HG02759 (cell line): ENCODE measurements around the gene TRPC4.
"Not testable (repeated sequence)": the region's sequence is repeated elsewhere in the genome, so short reads cannot be mapped to it uniquely, and the experiment has no call there.

Experiments used
- ATAC-seq: cut with Tn5 transposase; IDR thresholded peaks from one replicate; pipeline ENCODE4 v1.9.1; 2021; ENCODE audit warnings: mild to moderate bottlenecking, moderate library complexity; ENCODE audit not compliant: unreplicated experiment

The TRPC4 gene

DNA sequence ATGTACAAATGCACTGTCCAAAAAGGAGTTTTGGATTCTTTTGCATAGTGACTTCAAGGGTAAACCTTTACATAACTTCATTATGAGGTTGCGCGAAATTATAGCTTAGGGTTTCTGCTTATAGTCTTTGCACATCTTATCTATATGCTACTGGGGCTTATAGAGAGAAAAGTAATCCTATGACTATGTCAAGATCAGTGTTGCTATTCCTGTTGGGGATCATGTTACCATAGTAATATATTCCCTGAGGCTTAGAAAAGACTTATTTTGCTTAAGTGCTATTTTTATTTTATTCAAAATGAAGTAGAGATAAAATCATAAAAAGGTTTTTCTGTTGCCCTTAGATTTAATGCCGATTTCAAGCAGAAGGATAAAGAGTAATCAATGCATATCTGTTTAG lies 256.3 kb downstream of the TRPC4 start:
- no peak for ATAC-seq

DNA sequence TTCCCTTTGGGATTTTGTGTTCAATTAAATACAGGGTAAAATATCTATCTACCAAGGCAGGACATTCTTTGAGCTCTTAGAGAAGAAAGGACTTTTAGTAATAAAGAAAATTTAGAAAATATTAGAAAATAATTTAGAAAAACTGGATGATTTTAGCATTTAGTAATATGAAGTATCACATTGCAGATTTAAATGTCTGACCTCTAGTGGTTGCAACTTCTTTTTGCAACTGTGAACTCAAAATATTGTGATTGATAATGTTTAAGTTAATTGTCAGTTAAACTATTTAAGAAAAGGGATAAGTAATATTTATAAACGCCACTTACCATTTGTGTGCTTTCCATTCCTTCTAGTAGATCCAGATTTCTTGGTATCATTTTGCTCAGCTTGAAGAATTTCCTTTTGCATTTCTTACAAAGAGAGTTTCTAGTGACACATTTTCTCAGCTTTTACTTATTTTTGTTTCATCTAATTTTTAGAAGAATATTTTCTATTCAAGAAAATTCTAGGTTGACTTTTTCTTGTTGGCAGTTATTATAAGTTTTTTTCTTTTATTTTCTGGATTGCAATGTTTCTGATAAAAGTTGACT lies 260.7 kb downstream of the TRPC4 start:
- no peak for ATAC-seq

DNA sequence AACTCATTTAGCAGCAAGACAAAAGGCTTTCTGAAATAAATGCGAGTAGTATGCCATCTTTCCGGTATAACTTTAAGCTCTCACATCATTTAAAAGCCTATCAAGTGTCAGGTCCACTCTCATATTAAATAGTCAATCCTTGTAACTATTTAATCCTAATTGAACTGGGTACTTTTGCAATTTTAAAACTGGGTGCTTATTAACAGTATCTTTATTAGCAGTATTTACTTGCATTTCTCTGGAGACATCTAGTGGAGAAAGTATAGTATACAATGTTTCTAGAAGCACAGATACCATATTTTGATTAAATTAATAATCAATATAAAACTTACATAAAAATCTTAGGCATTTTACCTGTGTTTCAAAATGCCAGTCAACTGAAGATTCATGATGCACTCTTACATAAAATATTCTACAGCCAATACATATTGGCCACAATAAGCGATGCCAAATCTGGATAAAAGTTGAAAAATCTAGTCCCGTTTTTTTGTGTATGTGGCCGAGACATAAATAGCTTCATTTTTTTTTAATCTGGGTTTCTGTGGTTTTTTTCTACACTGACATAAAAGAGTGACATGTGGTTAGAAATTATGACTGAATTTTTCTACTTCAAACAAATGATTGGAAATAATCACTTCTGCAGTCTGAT lies 266.7 kb downstream of the TRPC4 start:
- no peak for ATAC-seq

DNA sequence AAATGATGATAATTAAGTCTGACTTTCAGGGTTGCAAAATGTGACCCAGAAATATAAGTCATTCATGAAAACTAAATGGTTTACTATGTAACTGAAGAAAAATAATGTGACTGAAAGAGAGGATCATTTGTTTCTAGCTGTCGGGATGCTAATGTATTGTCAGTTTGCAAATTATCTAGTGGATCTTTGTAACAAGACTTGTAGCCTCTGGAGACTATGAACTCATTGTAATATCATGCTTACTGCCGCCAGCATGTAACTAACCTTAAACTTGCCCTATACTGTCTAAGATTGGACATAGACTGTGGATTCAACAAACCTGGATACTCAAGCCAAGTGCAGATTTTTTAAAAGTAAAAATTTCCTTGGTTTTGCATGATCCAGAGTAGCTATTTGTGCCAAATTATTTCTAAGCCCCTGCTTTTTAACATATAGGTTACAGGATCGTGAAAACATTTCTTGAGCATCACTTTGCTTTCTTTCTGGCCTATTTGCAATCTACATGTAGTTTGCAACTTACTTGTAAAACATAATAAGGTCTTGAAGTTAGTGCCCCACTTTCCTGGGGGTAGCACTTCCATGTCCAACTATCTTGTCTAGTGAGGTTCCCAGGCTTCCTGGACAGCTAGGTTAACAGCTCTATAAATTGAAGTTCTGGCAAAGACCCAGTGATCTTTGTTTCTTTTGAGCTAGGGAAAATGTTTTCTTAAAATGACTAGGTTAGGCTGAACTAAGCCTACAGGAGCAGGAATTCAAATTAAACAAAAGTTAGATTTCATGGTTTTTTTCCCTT lies 267.7 kb downstream of the TRPC4 start:
- no peak for ATAC-seq

DNA sequence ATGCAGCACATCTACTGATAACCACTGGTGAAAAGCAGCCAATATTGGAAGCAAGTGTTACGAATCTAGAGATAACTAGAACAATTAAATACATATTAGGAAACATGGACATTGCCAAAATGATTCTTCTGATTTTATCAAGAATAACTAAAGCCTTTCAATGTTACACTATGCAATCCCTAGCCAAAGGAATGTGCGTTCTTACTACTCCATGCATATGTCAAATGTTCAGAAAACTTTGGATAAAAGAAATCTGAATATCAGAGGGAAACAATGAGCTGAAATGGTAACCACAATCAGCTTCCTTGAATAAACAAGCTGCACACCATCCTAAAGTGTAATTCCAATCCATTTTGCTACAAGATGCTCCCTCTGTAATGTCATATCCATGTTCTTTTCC lies 270.1 kb downstream of the TRPC4 start:
- ATAC-seq, result no peak

DNA sequence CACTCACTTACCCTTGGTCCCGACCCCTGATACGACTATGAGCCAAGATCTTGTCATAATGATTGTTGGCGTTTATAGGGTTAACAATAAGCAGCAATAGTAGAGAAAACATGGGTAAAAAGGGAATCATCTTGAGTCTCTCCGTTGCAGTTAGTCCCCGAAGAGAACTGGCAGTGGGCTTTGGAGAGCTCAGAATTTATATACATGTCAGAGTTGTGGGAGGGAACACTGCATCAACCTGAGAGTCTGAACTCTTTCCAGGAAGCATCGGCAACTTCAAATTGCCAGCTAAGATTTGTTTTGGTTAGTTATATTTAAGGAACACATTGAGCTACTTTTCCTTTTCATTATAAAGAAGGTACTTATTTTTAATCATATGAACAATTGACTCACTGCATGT lies 271.0 kb downstream of the TRPC4 start, which contains the start of gene POSTN:
POSTN (minus strand) TSS at position 172 of the 400 bp plus-strand sequence; CDS start at position 130, 42 bp downstream.
- ATAC-seq, result no peak

DNA sequence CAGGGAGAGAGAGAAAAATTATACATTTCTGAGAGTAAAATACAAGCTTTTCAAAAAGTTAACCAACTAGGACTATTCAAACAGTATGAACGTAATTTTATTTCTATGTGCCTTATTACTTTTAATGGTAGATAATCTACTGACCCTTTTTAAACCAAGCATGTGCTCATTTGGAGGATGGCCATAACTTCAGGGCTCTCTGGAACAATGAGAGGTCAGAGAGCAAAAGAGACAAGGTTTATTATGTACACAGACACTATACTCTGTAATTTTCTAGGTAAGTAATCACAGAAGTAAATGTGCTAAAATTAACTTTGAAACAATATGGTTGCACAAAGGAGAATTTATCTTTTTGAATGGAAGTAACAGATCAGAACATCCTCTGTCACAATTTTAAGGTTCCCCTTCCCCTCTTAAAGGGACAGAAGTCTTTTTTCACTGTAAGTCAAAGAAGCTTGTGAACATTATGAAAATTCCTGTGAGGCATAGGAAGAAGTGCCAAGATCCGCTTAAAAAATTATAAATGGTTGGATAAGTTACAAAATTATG lies 272.0 kb downstream of the TRPC4 start:
- ATAC-seq, result no peak

DNA sequence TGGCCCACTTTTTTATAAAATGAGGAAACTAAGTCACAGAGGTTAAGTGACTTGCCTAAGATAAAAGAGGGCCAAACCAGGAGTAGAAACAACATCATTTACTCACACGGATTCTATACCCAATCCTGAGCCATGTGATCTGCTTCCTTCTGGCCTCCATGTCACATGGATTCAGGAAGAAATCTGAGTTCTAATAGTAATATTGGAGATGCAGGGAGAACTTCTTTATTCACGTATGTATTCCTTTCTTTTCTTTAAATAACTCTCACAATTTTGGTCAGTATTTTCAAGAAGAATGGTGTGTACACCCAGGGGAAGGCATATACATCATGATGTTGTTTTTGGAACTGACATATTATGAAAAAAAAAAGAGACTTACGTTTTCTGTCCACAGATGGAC lies 272.8 kb downstream of the TRPC4 start:
- ATAC-seq, result no peak

DNA sequence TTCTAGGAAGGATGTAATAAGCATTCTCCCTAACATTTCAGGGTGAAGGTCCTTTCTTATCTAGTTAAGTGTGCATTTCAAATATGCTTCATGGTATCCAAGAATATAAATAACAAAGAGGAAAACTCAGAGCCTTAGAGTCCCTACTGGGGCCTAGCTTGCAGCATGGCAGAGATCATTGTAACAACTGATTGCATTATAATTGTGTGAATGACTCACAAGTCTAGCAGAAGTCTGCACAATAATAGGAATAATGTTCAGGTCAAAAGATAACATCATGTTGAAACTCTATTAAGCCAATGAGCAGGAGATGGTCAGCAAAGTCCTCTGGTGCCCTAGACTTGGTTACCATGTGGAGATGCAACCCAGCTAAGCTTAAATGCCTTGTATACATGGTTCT lies 274.4 kb downstream of the TRPC4 start:
- no peak for ATAC-seq

DNA sequence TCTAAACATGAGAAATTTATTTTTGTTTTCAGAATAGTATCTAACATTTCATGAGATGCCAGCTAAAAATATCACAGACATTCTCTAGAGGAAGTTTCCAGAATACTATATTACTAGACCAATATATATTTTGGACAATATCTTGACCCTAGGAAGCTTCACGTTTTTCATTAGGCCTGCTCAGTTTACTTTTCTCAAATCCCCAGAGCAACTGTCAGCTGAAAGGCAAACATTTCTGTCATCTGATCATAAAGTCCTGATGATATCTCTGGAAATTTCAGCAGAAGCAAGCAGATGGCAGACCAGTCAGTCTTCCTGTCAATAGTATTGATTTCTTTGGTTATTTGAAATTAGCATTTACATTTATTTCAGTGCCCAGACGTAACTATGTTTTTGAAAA lies 275.0 kb downstream of the TRPC4 start:
- ATAC-seq, result no peak

DNA sequence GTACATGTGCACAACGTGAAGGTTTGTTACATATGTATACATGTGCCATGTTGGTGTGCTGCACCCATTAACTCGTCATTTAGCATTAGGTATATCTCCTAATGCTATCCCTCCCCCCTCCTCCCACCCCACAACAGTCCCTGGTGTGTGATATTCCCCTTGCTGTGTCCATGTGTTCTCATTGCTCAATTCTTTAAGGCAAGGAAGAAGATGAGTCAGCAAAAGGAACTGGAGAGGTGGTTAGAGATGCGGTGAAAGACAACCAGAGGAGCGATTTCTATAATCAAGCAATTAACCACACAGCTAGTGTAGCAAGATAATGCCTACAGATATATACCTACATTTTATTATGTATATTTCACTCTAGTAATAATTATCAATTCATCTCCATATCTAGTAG lies 280.2 kb downstream of the TRPC4 start:
- not testable (repeated sequence) for ATAC-seq

DNA sequence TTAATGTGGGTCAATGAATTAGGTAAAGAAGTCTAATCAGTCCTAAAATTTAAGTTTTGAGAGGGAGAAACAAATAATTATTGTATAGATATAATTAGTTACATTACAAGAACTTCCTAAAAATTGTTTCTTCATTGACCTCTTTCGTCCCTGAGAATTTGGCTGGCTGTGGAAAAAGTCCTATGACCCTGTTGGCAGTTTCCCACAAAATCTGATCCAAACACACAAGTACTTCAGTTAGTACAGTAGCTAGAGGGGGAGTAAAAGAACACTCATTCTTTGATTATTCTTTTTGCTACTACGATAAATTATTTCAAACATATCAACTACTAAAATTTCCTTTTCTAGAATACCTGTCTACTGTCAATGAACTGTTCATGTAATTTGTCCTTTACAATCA lies 282.3 kb downstream of the TRPC4 start:
- ATAC-seq, result no peak
